Immature natural killer cell (primary cell): ENCODE results near the gene TKTL1. TPM values are rescaled to one million over a fixed set of nuclear protein-coding genes. Genes with fewer than 3 reads are reported as not detected.
A peak's percentile ranks its signal among the peaks of the same experiment; 100 is the strongest.

ENCODE experiments used
- DNase-seq, 3 donors: peaks; one replicate each; pipeline ENCODE4 v3.0.0; 2022; ENCODE audit warnings: mixed read lengths in 1 of 3
- H3K27ac Mint-ChIP-seq, 6 donors: one replicate each; pipeline ENCODE4 v1.8.0; 2020; ENCODE audit warnings: mixed read lengths in 6 of 6, mild to moderate bottlenecking in 5 of 6, inconsistent platforms in 4 of 6, moderate library complexity in 3 of 6
- H3K27me3 Mint-ChIP-seq, 3 donors: one replicate each; pipeline ENCODE4 v1.8.0; 2020 to 2021; ENCODE audit warnings: low read depth in 3 of 3, mild to moderate bottlenecking in 3 of 3, mixed read lengths in 3 of 3, moderate library complexity in 3 of 3, inconsistent platforms in 1 of 3
- H3K36me3 Mint-ChIP-seq, 3 donors: one replicate each; pipeline ENCODE4 v1.8.0; 2020; ENCODE audit warnings: mixed read lengths in 3 of 3, inconsistent platforms in 2 of 3, mild to moderate bottlenecking in 2 of 3
- H3K4me1 Mint-ChIP-seq, 2 donors: one replicate each; pipeline ENCODE4 v1.8.0; 2020; ENCODE audit warnings: inconsistent platforms in 2 of 2, mild to moderate bottlenecking in 2 of 2, mixed read lengths in 2 of 2, moderate library complexity in 1 of 2
- H3K4me3 Mint-ChIP-seq, 5 donors: one replicate each; pipeline ENCODE4 v1.8.0; 2020; ENCODE audit warnings: mild to moderate bottlenecking in 5 of 5, mixed read lengths in 5 of 5, inconsistent platforms in 3 of 5, moderate library complexity in 3 of 5
- H3K9me3 Mint-ChIP-seq, 6 donors: one replicate each; pipeline ENCODE4 v1.8.0; 2020; ENCODE audit warnings: mild to moderate bottlenecking in 6 of 6, mixed read lengths in 6 of 6, inconsistent platforms in 4 of 6, moderate library complexity in 3 of 6
- polyA plus RNA-seq, 3 donors: library from polyadenylated mRNA; unstranded; fragments of 300-500 nt; fragmentation: Illumina TruSeq; gene quantifications; one replicate each; pipeline ENCODE4 v1.2.3, GENCODE V29; 2021

The TKTL1 gene
- polyA plus RNA-seq, 3 donors from 2014 or later = 58.7 to 282 (median 69.8) TPM

- H3K4me3 Mint-ChIP-seq = peak overlapping the region in 1 of 5 donors; percentile 12
- H3K27ac Mint-ChIP-seq = peak overlapping the region in 3 of 6 donors; percentile 64 to 73 (median 70)
- DNase-seq = no peak
- H3K27me3 Mint-ChIP-seq = peaks cover 2 to 9% (median 6%) of the 10 kb centered on the region in 3 donors
- H3K36me3 Mint-ChIP-seq = peaks cover 0 to 4% (median 0%) of the 10 kb centered on the region in 3 donors
- peaks cover 23 to 32% of the 10 kb centered on the region in 2 donors for H3K4me1 Mint-ChIP-seq
- H3K9me3 Mint-ChIP-seq = no peaks in the 10 kb centered on the region
Measured at GRCh38 chrX:154317391-154317995, 21.9 kb downstream of the TKTL1 start.

GRCh38 chrX:154320406-154320805 is 24.8 kb downstream of the TKTL1 start:
- Mint-ChIP-seq H3K9me3 (no peaks in the 10 kb centered on the region), H3K27me3 (peaks cover 2 to 10% (median 8%) of the 10 kb centered on the region in 3 donors), H3K27ac (peak overlapping the region in 2 of 6 donors; percentile 1 to 41), H3K36me3 (peaks cover 0 to 4% (median 0%) of the 10 kb centered on the region in 3 donors), H3K4me3 (no peak overlapping the region), H3K4me1 (peaks cover 16% of the 10 kb centered on the region in 2 donors)
- no peak for DNase-seq

- peaks cover 2 to 13% (median 7%) of the 10 kb centered on the region in 3 donors for H3K27me3 Mint-ChIP-seq
- H3K9me3 Mint-ChIP-seq = no peaks in the 10 kb centered on the region
- H3K36me3 Mint-ChIP-seq = peaks cover 0 to 4% (median 0%) of the 10 kb centered on the region in 3 donors
- peak overlapping the region in 1 of 6 donors; percentile 53 for H3K27ac Mint-ChIP-seq
- H3K4me1 Mint-ChIP-seq = peaks cover 23% of the 10 kb centered on the region in 2 donors
- H3K4me3 Mint-ChIP-seq = no peak overlapping the region
- no peak for DNase-seq
Measured at GRCh38 chrX:154321152-154321551, 25.6 kb downstream of the TKTL1 start.

GRCh38 chrX:154321594-154321993 is 26.0 kb downstream of the TKTL1 start:
- H3K4me1 Mint-ChIP-seq = peaks cover 27% of the 10 kb centered on the region in 2 donors
- H3K27ac Mint-ChIP-seq = no peak overlapping the region

GRCh38 chrX:154322890-154323289 is 27.3 kb downstream of the TKTL1 start:
- DNase-seq = no peak
- H3K4me3 Mint-ChIP-seq = no peak overlapping the region
- peaks cover 0 to 4% (median 0%) of the 10 kb centered on the region in 3 donors for H3K36me3 Mint-ChIP-seq
- H3K27me3 Mint-ChIP-seq = peaks cover 2 to 11% (median 11%) of the 10 kb centered on the region in 3 donors
- no peak overlapping the region for H3K27ac Mint-ChIP-seq
- peaks cover 29 to 30% of the 10 kb centered on the region in 2 donors for H3K4me1 Mint-ChIP-seq
- H3K9me3 Mint-ChIP-seq = no peaks in the 10 kb centered on the region

More at GRCh38 chrX:154321594-154321993, 26.0 kb downstream of the TKTL1 start:
- no peak for DNase-seq
- Mint-ChIP-seq H3K27me3 (peaks cover 2 to 11% (median 7%) of the 10 kb centered on the region in 3 donors), H3K36me3 (peaks cover 0 to 4% (median 0%) of the 10 kb centered on the region in 3 donors), H3K9me3 (no peaks in the 10 kb centered on the region), H3K4me3 (no peak overlapping the region)

- H3K4me3 Mint-ChIP-seq = no peak overlapping the region
- no peak for DNase-seq
Measured at GRCh38 chrX:154323537-154323936, 27.9 kb downstream of the TKTL1 start.

GRCh38 chrX:154325541-154325940 is 29.9 kb downstream of the TKTL1 start:
- peaks cover 0 to 12% (median 4%) of the 10 kb centered on the region in 3 donors for H3K27me3 Mint-ChIP-seq
- no peaks in the 10 kb centered on the region for H3K9me3 Mint-ChIP-seq
- no peak for DNase-seq
- peak overlapping the region in 2 of 6 donors; percentile 23 to 75 for H3K27ac Mint-ChIP-seq
- H3K4me3 Mint-ChIP-seq = no peak overlapping the region
- peaks cover 31 to 35% of the 10 kb centered on the region in 2 donors for H3K4me1 Mint-ChIP-seq
- H3K36me3 Mint-ChIP-seq = no peaks in the 10 kb centered on the region

More at GRCh38 chrX:154323537-154323936, 27.9 kb downstream of the TKTL1 start:
- Mint-ChIP-seq H3K36me3 (peaks cover 0 to 4% (median 0%) of the 10 kb centered on the region in 3 donors), H3K9me3 (no peaks in the 10 kb centered on the region), H3K27me3 (peaks cover 2 to 12% (median 11%) of the 10 kb centered on the region in 3 donors), H3K27ac (no peak overlapping the region), H3K4me1 (peaks cover 31 to 34% of the 10 kb centered on the region in 2 donors)

GRCh38 chrX:154327038-154327820 is 31.6 kb downstream of the TKTL1 start:
- Mint-ChIP-seq H3K4me1 (peaks cover 31 to 35% of the 10 kb centered on the region in 2 donors), H3K4me3 (peak overlapping the region; percentile 1 to 69 (median 48)), H3K27me3 (peaks cover 0 to 14% (median 4%) of the 10 kb centered on the region in 3 donors), H3K36me3 (no peaks in the 10 kb centered on the region), H3K9me3 (no peaks in the 10 kb centered on the region), H3K27ac (peak overlapping the region; percentile 29 to 87 (median 82))
- peak; percentile 29 to 47 (median 45) for DNase-seq

GRCh38 chrX:154328646-154329045 is 33.1 kb downstream of the TKTL1 start:
- Mint-ChIP-seq H3K27ac (peak overlapping the region in 1 of 6 donors; percentile 50), H3K4me1 (peaks cover 35 to 37% of the 10 kb centered on the region in 2 donors), H3K36me3 (no peaks in the 10 kb centered on the region), H3K27me3 (peaks cover 0 to 10% (median 4%) of the 10 kb centered on the region in 3 donors), H3K4me3 (peak overlapping the region in 1 of 5 donors; percentile 36), H3K9me3 (no peaks in the 10 kb centered on the region)
- DNase-seq = no peak

- no peaks in the 10 kb centered on the region for H3K36me3 Mint-ChIP-seq
- peaks cover 0 to 12% (median 4%) of the 10 kb centered on the region in 3 donors for H3K27me3 Mint-ChIP-seq
- no peak overlapping the region for H3K4me3 Mint-ChIP-seq
- H3K27ac Mint-ChIP-seq = peak overlapping the region in 1 of 6 donors; percentile 2
- no peaks in the 10 kb centered on the region for H3K9me3 Mint-ChIP-seq
- H3K4me1 Mint-ChIP-seq = peaks cover 41 to 42% of the 10 kb centered on the region in 2 donors
- DNase-seq = no peak
Measured at GRCh38 chrX:154329294-154329693, 33.7 kb downstream of the TKTL1 start.

- peaks cover 24 to 26% of the 10 kb centered on the region in 2 donors for H3K4me1 Mint-ChIP-seq
- peaks cover 0 to 10% (median 0%) of the 10 kb centered on the region in 3 donors for H3K27me3 Mint-ChIP-seq
- no peak overlapping the region for H3K4me3 Mint-ChIP-seq
- no peak overlapping the region for H3K27ac Mint-ChIP-seq
- H3K9me3 Mint-ChIP-seq = no peaks in the 10 kb centered on the region
- H3K36me3 Mint-ChIP-seq = no peaks in the 10 kb centered on the region
- no peak for DNase-seq
Measured at GRCh38 chrX:154332561-154332960, 37.0 kb downstream of the TKTL1 start.

- H3K4me1 Mint-ChIP-seq = peaks cover 19 to 20% of the 10 kb centered on the region in 2 donors
- no peak overlapping the region for H3K27ac Mint-ChIP-seq
- H3K9me3 Mint-ChIP-seq = no peaks in the 10 kb centered on the region
- DNase-seq = no peak
- H3K4me3 Mint-ChIP-seq = no peak overlapping the region
- H3K36me3 Mint-ChIP-seq = no peaks in the 10 kb centered on the region
- H3K27me3 Mint-ChIP-seq = peaks cover 0 to 5% (median 0%) of the 10 kb centered on the region in 3 donors
Measured at GRCh38 chrX:154333116-154333515, 37.5 kb downstream of the TKTL1 start.

- Mint-ChIP-seq H3K9me3 (no peaks in the 10 kb centered on the region), H3K27ac (peak overlapping the region; percentile 68 to 93 (median 82)), H3K4me1 (peaks cover 15 to 19% of the 10 kb centered on the region in 2 donors), H3K36me3 (no peaks in the 10 kb centered on the region), H3K27me3 (peaks cover 0 to 5% (median 0%) of the 10 kb centered on the region in 3 donors), H3K4me3 (peak overlapping the region in 3 of 5 donors; percentile 5 to 68 (median 50))
- DNase-seq = no peak
Measured at GRCh38 chrX:154333837-154334271, 38.3 kb downstream of the TKTL1 start.
